Ecto neural progenitor cell (in vitro differentiated cells): ENCODE data around the gene ZMYND10.
"Not testable (repeated sequence)": the region's sequence is repeated elsewhere in the genome, so short reads cannot be mapped to it uniquely, and the experiment has no call there.

Source experiments
- DNase-seq: peaks from one replicate; pipeline ENCODE4 v3.0.0-alpha.2; 2018; ENCODE audit warnings: low spot score

Gene ZMYND10

GRCh38 chr3:50325113-50325480, 20.4 kb downstream of the ZMYND10 start:
- DNase-seq, result no peak

- DNase-seq, result peak; percentile 87
Measured at GRCh38 chr3:50324351-50325112, 21.0 kb downstream of the ZMYND10 start.

GRCh38 chr3:50323614-50324199, 21.8 kb downstream of the ZMYND10 start:
- DNase-seq, result no peak

GRCh38 chr3:50323092-50323600, 22.4 kb downstream of the ZMYND10 start:
- DNase-seq, result no peak

- DNase-seq, result peak; percentile 68
Measured at GRCh38 chr3:50322386-50323091, 23.0 kb downstream of the ZMYND10 start, which contains the start of gene HYAL2. Gene HYAL2 (minus strand): TSS chr3:50322745. CDS start chr3:50320489, 2,256 bp downstream.

GRCh38 chr3:50322115-50322385, 23.5 kb downstream of the ZMYND10 start:
- DNase-seq, result no peak

GRCh38 chr3:50321336-50322114, 24.0 kb downstream of the ZMYND10 start:
- peak; percentile 95 for DNase-seq

- peak; percentile 95 for DNase-seq
Measured at GRCh38 chr3:50320853-50321335, 24.6 kb downstream of the ZMYND10 start.

GRCh38 chr3:50319894-50320625, 25.5 kb downstream of the ZMYND10 start:
- no peak for DNase-seq

GRCh38 chr3:50319181-50319893, 26.2 kb downstream of the ZMYND10 start:
- DNase-seq, result no peak

- no peak for DNase-seq
Measured at GRCh38 chr3:50318615-50319014, 26.9 kb downstream of the ZMYND10 start.

- no peak for DNase-seq
Measured at GRCh38 chr3:50318163-50318562, 27.4 kb downstream of the ZMYND10 start.

- no peak for DNase-seq
Measured at GRCh38 chr3:50317300-50317699, 28.2 kb downstream of the ZMYND10 start.

- DNase-seq, result no peak
Measured at GRCh38 chr3:50316657-50317242, 28.8 kb downstream of the ZMYND10 start.

GRCh38 chr3:50314816-50315215, 30.7 kb downstream of the ZMYND10 start:
- no peak for DNase-seq

- no peak for DNase-seq
Measured at GRCh38 chr3:50314342-50314741, 31.2 kb downstream of the ZMYND10 start.

GRCh38 chr3:50312041-50312440, 33.5 kb downstream of the ZMYND10 start:
- not testable (repeated sequence) for DNase-seq

GRCh38 chr3:50304601-50305000, 40.9 kb downstream of the ZMYND10 start:
- DNase-seq, result no peak

- peak; percentile 67 for DNase-seq
Measured at GRCh38 chr3:50303013-50303815, 42.3 kb downstream of the ZMYND10 start, which contains the start of gene HYAL1. Gene HYAL1 (minus strand): TSS chr3:50303574. CDS start chr3:50302956, 618 bp downstream.
